Measurements from ENCODE around the gene NRL.

NRL gene

DNA sequence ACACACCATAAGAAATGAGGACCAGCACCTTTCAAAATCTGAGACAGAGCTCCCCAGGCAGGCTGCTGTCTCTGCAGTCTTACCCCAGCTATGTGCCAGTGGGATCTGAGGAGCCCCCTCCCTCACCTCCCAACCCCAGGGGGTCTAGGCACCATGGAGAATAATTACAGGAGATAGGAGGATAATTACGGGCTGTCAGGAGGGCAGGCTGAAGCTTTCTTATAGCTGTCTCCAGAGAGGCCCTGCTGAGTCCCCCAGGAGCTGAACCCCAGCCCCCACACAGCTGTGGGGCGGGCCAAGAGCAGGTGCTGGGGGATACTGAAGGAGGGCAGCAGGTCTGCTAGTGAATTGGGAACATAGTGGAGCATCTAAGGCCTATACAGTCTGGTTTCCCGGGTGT lies 36.6 kb downstream of the NRL start:
- DNase-seq (no peak), ATAC-seq (no peak)
- no peak overlapping the region for H3K4me3 Mint-ChIP-seq
- peaks cover 25% of the 10 kb centered on the region for H3K4me1 Mint-ChIP-seq
- no peaks in the 10 kb centered on the region for H3K36me3 Mint-ChIP-seq (ENCODE audit: low read depth)
- no peaks in the 10 kb centered on the region for H3K27me3 Mint-ChIP-seq
- H3K27ac Mint-ChIP-seq: no peak overlapping the region
- no peaks in the 10 kb centered on the region for H3K9me3 Mint-ChIP-seq

DNA sequence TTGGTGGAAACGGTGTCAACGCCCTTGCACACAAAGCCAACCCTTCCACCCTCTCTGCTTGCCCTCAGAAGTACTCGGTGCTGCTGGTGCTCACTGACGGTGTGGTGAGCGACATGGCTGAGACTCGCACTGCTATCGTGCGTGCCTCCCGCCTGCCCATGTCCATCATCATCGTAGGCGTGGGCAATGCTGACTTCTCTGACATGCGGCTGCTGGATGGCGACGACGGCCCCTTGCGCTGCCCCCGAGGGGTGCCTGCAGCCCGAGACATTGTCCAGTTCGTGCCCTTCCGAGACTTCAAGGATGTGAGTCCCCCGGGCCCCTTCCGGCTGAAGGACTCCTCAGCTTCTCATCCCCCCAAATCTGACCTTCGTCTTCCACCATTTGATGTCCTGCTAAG lies 37.7 kb downstream of the NRL start:
- Mint-ChIP-seq H3K9me3 (no peaks in the 10 kb centered on the region), H3K36me3 (ENCODE audit: low read depth) (no peaks in the 10 kb centered on the region), H3K27ac (no peak overlapping the region), H3K4me1 (peaks cover 22% of the 10 kb centered on the region), H3K4me3 (no peak overlapping the region), H3K27me3 (no peaks in the 10 kb centered on the region)
- DNase-seq: no peak
- ATAC-seq: no peak

DNA sequence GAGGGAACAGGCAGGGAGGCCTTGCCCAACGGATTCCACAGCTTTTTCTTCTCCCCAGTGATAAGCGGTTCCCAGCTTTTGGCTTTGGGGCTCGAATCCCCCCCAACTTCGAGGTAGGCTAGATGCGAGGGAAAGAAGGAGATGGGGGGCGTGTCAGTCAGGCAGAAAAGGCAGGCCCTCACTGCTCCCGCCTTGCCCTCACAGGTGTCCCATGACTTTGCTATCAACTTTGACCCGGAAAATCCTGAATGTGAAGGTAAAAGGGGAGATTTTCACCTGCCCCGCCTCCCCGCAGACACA lies 38.5 kb downstream of the NRL start:
- Mint-ChIP-seq H3K4me3 (no peak overlapping the region), H3K36me3 (ENCODE audit: low read depth) (no peaks in the 10 kb centered on the region), H3K27me3 (no peaks in the 10 kb centered on the region), H3K9me3 (no peaks in the 10 kb centered on the region), H3K4me1 (peaks cover 18% of the 10 kb centered on the region), H3K27ac (no peak overlapping the region)
- ATAC-seq: no peak
- no peak for DNase-seq

DNA sequence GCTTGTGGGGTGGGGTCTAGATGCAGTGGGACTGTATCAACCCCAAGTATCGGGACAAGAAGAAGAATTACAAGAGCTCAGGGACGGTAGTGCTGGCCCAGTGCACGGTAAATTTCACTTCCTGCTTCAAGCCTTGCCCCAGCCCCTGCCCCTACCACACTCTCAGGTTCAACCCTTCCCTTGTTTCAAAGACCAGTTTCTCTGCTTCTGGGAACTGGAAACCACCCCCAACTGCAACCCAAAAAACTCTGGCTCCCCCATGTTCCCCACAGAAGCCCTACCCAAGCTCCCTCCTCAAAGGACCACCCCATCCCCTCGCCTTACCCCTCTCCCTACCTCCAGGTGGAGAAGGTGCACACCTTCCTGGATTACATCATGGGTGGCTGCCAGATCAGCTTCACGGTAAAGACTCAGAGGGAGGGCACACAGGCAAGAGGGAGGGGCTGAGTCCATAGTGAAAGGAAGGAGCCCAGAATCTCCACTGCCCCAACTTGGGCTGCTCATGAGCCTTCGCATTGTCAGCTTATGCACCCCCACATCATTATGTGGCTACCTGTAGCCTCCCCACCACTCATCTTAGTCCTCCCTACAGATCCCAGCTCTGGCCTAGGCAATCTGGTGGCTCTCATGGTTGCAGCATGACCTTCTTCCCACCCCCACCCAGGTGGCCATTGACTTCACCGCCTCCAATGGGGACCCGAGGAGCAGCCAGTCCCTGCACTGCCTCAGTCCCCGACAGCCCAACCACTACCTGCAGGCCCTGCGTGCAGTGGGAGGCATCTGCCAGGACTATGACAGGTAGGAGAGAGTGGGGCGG lies 39.1 kb downstream of the NRL start:
- no peak for DNase-seq
- H3K36me3 Mint-ChIP-seq (ENCODE audit: low read depth): no peaks in the 10 kb centered on the region
- ATAC-seq: no peak
- peaks cover 20% of the 10 kb centered on the region for H3K4me1 Mint-ChIP-seq
- H3K9me3 Mint-ChIP-seq: no peaks in the 10 kb centered on the region
- no peaks in the 10 kb centered on the region for H3K27me3 Mint-ChIP-seq
- H3K4me3 Mint-ChIP-seq: no peak overlapping the region
- no peak overlapping the region for H3K27ac Mint-ChIP-seq

DNA sequence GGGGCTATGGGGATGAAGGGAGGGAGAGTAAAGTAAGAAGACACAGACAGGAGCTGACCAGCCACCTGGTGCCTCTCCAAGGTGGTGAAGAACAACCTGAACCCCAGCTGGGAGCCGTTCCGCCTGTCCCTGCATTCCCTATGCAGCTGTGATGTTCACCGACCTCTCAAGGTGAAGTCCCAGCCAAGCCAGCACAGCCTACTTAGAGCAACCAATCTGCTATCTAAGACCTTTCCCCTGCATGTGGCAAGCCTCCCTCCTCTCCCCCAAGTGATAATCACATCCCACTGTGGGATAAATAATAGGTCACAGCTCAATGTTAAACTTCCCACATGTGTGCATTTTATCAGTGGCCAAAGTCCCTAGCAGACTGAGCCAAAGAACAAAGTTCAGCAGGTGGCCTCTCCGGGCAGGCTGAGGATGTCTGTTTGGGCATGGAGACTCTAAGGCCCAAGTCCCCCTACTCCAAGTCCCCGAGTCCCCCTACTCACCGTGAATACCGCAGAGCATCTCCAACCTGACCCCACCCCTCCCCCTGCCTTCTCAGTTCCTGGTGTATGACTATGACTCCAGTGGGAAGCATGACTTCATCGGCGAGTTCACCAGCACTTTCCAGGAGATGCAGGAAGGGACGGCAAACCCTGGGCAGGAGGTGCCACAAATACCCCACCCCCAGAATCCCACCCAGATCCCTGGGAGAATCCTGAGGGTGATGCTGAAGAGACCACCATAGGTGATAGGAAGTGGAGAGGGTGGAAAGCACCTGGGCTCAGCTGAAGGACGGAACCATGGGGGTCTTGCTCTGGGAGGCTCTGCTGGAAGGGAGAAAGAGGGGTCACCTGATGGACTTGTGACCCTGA lies 39.9 kb downstream of the NRL start:
- no peaks in the 10 kb centered on the region for H3K9me3 Mint-ChIP-seq
- H3K4me3 Mint-ChIP-seq: no peak overlapping the region
- H3K4me1 Mint-ChIP-seq: peaks cover 18% of the 10 kb centered on the region
- DNase-seq (no peak), ATAC-seq (no peak)
- H3K27ac Mint-ChIP-seq: no peak overlapping the region
- H3K27me3 Mint-ChIP-seq: peaks cover under 1% of the 10 kb centered on the region
- H3K36me3 Mint-ChIP-seq (ENCODE audit: low read depth): no peaks in the 10 kb centered on the region

DNA sequence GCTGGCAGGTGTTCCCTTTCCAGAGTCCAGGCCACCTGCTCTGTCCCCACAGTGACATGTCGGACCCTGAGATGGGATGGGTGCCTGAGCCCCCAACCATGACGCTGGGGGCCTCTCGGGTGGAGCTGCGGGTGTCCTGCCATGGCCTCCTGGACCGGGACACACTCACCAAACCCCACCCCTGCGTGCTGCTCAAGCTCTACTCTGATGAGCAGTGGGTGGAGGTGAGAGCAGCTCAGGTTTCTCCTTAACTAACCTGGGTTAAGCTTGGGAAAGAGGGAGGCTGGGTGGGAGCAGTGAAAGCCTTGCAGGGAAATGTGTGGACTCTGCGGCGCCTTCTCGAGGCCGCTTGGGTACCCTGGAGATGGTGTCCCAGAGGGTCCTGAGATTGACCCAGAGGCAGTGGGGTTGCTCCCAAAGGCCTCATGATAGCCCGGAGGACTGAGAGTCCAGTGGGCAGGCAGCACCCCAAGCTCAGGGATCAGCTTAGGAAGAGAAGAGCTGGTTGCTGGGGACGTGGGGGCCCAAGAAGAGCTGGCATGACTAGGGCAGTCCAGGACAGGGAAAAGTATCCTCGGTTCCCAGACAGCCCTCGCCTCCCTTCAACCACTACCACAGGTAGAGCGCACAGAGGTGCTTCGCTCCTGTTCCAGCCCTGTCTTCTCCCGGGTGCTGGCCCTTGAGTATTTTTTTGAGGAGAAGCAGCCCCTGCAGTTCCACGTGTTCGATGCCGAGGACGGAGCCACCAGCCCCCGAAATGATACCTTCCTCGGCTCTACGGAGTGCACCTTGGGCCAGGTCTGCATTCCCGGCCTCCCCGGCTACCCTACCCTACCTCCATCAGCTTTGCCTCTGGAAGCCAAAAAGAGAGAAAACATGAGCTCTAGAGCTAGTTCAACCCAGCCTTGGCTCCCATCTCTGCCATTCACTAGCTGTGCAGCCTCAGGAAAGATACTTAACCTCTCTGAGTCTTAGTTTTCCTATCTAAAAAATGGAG lies 41.6 kb downstream of the NRL start:
- Mint-ChIP-seq H3K9me3 (no peaks in the 10 kb centered on the region), H3K27me3 (peaks cover 5% of the 10 kb centered on the region), H3K36me3 (ENCODE audit: low read depth) (no peaks in the 10 kb centered on the region), H3K4me3 (no peak overlapping the region), H3K4me1 (peaks cover 17% of the 10 kb centered on the region), H3K27ac (no peak overlapping the region)
- DNase-seq: no peak
- no peak for ATAC-seq

DNA sequence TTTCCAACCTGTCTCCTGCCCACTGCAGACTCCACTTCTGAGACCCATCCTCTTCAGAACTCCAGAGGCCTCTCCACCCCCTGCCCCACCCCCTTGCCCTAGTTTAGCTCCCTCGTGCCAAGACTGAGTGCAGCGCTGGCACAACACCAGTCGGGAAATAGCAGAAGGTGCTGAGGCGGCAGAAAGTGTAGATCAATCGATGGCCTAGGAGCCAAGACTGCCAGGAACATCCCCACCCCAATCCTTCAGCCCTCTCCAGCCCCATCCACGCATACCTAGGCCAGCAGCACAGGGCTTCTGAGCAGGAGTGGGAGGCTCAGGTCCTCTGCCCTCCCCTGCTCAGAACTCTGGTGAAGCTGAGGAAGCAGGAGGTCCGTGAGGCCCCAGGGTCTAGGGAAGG lies 42.3 kb downstream of the NRL start:
- no peak for ATAC-seq
- Mint-ChIP-seq H3K27me3 (peaks cover 5% of the 10 kb centered on the region), H3K9me3 (no peaks in the 10 kb centered on the region), H3K36me3 (ENCODE audit: low read depth) (no peaks in the 10 kb centered on the region), H3K4me1 (peaks cover 17% of the 10 kb centered on the region), H3K27ac (no peak overlapping the region), H3K4me3 (no peak overlapping the region)
- DNase-seq: no peak

DNA sequence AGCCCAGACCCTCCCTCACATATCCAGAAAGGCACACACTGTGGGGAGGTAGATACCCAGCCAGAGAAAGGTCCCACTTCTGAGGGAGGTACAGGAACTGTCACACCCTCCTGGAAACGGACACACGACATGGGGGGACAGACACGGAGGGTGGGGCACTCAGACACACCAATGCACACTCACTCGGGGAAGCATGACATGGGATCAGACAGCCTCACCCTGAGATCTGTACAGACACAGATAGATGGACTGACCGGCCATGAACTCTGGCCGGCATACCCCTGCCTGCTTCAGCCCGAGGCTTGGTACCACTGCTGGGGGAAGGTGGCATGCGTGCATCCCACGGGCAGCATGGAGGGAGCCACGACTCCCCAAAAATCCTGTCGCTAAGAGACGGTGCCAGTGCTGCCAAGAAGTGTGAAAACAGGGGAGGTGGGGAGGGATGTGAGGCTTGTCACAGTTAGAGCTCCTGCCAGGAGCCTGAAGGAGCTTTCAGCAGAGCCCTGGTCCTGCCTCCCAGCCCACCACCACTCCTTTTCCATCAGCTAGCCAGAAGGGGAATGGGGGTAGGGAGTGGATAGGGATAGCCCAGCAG lies 42.8 kb downstream of the NRL start:
- no peak overlapping the region for H3K27ac Mint-ChIP-seq
- H3K4me3 Mint-ChIP-seq: no peak overlapping the region
- no peak for DNase-seq
- H3K36me3 Mint-ChIP-seq (ENCODE audit: low read depth): no peaks in the 10 kb centered on the region
- ATAC-seq: no peak
- no peaks in the 10 kb centered on the region for H3K9me3 Mint-ChIP-seq
- H3K4me1 Mint-ChIP-seq: peaks cover 17% of the 10 kb centered on the region
- H3K27me3 Mint-ChIP-seq: peaks cover 5% of the 10 kb centered on the region

DNA sequence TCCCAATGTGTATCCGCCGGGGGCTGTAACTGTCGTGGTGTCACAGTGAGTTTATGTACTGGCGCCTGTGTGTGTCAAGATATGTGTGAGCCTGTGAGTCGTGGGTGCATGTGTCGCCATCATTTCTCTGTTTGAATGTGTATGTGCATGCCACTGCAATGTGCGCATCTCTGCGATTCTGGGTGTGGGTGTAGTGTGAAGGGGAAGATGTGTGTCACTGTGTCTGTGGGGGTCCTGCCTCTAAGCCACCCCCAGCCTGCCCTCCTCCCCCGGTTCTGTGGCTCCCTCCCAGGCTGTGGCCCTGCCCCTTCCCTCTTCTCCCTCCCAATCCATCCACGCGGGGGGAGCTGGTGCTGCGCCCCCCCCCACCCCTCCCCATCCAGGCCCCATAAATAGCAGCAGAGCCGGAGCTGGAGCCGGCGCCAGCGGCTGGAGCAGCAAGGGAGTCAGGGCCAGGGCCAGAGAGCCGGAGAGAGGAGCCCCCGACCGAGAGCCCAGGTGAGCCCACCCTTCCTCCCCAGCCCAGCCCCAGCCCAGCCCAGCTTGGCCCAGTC lies 43.5 kb downstream of the NRL start, which contains the start of gene CPNE6:
Gene CPNE6, plus strand, starts transcription at position 419 of the 554 bp plus-strand sequence. CDS start 1,375 bp downstream, outside the sequence.
- DNase-seq (peak; percentile 48), ATAC-seq (peak; percentile 90)
- H3K36me3 Mint-ChIP-seq (ENCODE audit: low read depth): no peaks in the 10 kb centered on the region
- H3K27ac Mint-ChIP-seq: no peak within 1 kb of the TSS
- peaks cover 5% of the 10 kb centered on the region for H3K27me3 Mint-ChIP-seq
- H3K4me1 Mint-ChIP-seq: peaks cover 17% of the 10 kb centered on the region
- H3K9me3 Mint-ChIP-seq: no peaks in the 10 kb centered on the region
- no peak within 1 kb of the TSS for H3K4me3 Mint-ChIP-seq

DNA sequence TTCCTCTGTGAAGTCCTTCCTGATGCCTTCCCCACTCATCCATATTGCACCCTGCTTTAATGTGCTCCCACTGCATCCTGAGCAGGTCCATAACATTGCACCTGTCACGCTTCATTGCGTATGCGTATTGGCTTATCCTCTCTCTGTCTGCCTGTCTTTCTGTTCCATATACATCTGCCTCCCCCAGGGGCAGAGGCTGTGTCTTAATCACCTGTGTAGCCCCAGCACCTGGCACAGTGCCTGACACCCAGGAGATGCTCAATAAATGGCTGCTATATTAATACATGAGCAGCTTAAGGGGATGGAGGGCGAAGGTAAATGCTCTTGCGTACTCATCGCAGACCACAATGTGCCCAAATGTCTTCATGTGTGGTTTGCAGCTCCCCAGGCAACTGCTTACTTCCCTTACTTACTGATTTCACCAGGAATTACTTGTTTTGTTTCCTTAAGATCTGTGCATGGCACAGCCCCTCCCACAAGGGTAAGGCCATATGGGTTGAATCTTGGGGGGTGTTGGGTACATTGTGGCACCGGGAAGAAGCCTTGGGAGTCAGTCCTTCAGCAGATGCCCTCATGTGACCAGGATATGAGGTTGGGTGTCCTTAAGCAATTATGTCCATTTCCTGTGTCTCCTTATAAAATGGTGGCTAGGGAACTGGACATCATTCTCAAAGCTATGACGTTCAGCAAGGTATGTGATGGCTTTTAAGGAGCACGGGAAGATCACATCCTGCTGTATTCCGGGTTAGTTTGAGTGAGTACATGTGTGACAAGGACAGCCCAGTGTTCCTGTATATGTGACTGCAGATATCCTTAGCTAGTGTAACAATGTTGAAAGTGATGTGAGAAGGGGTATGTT lies 44.2 kb downstream of the NRL start:
- ATAC-seq (no peak), DNase-seq (no peak)
- Mint-ChIP-seq H3K36me3 (ENCODE audit: low read depth) (no peaks in the 10 kb centered on the region), H3K27ac (no peak overlapping the region), H3K9me3 (no peaks in the 10 kb centered on the region), H3K4me1 (peaks cover 15% of the 10 kb centered on the region), H3K4me3 (no peak overlapping the region), H3K27me3 (peaks cover 5% of the 10 kb centered on the region)

DNA sequence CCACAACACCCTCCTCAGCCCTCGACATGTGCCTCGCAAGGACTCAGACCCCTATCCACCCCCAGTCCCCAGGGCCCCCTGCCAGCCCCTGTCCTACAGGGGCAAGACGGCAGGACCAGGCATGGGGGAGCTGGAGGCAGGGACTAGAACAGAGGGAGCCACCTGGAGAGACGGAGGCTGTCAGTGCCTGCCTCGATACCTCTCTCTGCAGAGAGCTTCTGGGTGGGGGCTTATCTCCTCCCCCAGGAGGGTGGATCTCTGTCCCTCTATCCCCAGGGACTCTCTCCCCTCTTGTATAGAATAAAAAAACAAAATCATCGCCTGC lies 45.4 kb downstream of the NRL start:
- Mint-ChIP-seq H3K4me1 (peaks cover 10% of the 10 kb centered on the region), H3K36me3 (ENCODE audit: low read depth) (no peaks in the 10 kb centered on the region), H3K27ac (no peak overlapping the region)

DNA sequence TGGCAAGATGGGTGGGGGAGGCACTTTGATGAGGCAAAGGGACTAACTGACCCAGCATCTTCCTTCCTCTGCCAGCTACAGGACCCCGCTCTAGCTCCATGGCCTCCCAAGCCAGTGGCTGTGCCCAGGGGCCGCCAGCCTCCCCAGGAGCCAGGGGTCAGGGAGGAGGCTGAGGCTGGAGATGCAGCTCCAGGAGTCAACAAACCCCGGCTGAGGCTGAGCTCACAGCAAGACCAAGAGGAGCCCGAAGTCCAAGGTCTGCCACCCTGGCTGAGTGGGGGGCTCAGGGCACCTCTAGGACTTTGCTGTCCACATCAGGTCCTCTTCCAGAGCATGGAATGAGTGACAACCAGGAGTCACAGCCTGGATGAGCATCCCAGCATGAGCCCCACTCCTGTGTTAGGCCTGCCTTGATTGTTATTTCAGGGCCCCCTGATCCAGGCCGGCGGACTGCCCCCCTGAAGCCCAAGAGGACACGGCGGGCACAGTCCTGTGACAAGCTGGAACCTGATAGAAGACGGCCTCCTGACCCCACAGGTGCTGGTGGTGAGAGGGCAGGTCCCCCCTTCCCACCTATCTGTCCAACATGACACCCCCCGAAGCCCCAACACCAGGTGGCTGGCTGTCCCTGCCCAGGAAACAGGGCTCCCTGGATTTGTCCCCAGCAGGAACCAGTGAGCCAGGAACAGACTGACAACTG lies 45.9 kb downstream of the NRL start:
- peaks cover 10% of the 10 kb centered on the region for H3K4me1 Mint-ChIP-seq
- no peak overlapping the region for H3K27ac Mint-ChIP-seq
- peaks cover 5% of the 10 kb centered on the region for H3K27me3 Mint-ChIP-seq
- ATAC-seq: no peak
- no peak overlapping the region for H3K4me3 Mint-ChIP-seq
- no peak for DNase-seq
- no peaks in the 10 kb centered on the region for H3K9me3 Mint-ChIP-seq
- H3K36me3 Mint-ChIP-seq (ENCODE audit: low read depth): no peaks in the 10 kb centered on the region

More for the DNA sequence above, 45.4 kb downstream of the NRL start:
- no peak for ATAC-seq
- Mint-ChIP-seq H3K27me3 (peaks cover 5% of the 10 kb centered on the region), H3K9me3 (no peaks in the 10 kb centered on the region), H3K4me3 (no peak overlapping the region)
- DNase-seq: no peak
